Activated CD8-positive, alpha-beta memory T cell treated with anti-CD3 and anti-CD28 coated beads for 48 hours (primary cell): ENCODE data around the gene SEMA3C.
A peak's percentile ranks its signal among the peaks of the same experiment; 100 is the strongest.

ENCODE experiments used
- DNase-seq, 3 experiments: peaks; one replicate each; pipeline ENCODE4 v3.0.0-alpha.2; 2020; ENCODE audit warnings: low read depth in 2 of 3, low spot score in 2 of 3

The SEMA3C gene

GRCh38 chr7:80918909-80919721, at the start of gene SEMA3C:
Gene SEMA3C, minus strand, starts transcription at chr7:80919051. Its CDS starts 2,270 bp downstream, at chr7:80916781.
- peak in 2 of 3 experiments; percentile 0 to 5 for DNase-seq

- DNase-seq, result no peak
These were observed 49.8 kb upstream of the SEMA3C start for GRCh38 chr7:80968606-80969005.

- DNase-seq, result no peak
These were observed 49.1 kb upstream of the SEMA3C start for GRCh38 chr7:80967917-80968297.

- no peak for DNase-seq
These were observed 48.4 kb upstream of the SEMA3C start for GRCh38 chr7:80967071-80967916.

GRCh38 chr7:80960244-80960795, 41.5 kb upstream of the SEMA3C start:
- no peak for DNase-seq

- no peak for DNase-seq
These were observed 38.5 kb upstream of the SEMA3C start for GRCh38 chr7:80957226-80957777.

GRCh38 chr7:80954191-80954590, 35.3 kb upstream of the SEMA3C start:
- no peak for DNase-seq

GRCh38 chr7:80950550-80950967, 31.7 kb upstream of the SEMA3C start:
- no peak for DNase-seq

GRCh38 chr7:80949449-80949848, 30.6 kb upstream of the SEMA3C start:
- no peak for DNase-seq

GRCh38 chr7:80946858-80947257, 28.0 kb upstream of the SEMA3C start:
- DNase-seq, result no peak

GRCh38 chr7:80945976-80946375, 27.1 kb upstream of the SEMA3C start:
- no peak for DNase-seq

- DNase-seq, result no peak
These were observed 24.5 kb upstream of the SEMA3C start for GRCh38 chr7:80943342-80943741.

- DNase-seq, result no peak
These were observed 23.6 kb upstream of the SEMA3C start for GRCh38 chr7:80942261-80943041.

- no peak for DNase-seq
These were observed 22.4 kb upstream of the SEMA3C start for GRCh38 chr7:80941208-80941758.

GRCh38 chr7:80940539-80941207, 21.8 kb upstream of the SEMA3C start:
- no peak for DNase-seq

GRCh38 chr7:80937336-80937735, 18.5 kb upstream of the SEMA3C start:
- no peak for DNase-seq

- DNase-seq, result no peak
These were observed 17.3 kb upstream of the SEMA3C start for GRCh38 chr7:80935991-80936780.

GRCh38 chr7:80934321-80934720, 15.5 kb upstream of the SEMA3C start:
- no peak for DNase-seq

GRCh38 chr7:80932536-80932935, 13.7 kb upstream of the SEMA3C start:
- DNase-seq, result no peak
